Muscle layer of colon (tissue), 2 donors: ENCODE measurements around the gene HDDC2.

Experiments used
- H3K27ac ChIP-seq: one replicate; pipeline ENCODE4 v1.7.0; 2013; ENCODE audit warnings: low read depth, mild to moderate bottlenecking, low read length, moderate library complexity
- H3K27me3 ChIP-seq, 2 donors: one replicate each; pipeline ENCODE4 v1.7.0; 2013; ENCODE audit warnings: low read length in 2 of 2, mild to moderate bottlenecking in 2 of 2; ENCODE audit not compliant: insufficient read depth in 2 of 2, control insufficient read depth in 1 of 2
- H3K36me3 ChIP-seq: one replicate; pipeline ENCODE4 v1.7.0; 2013; ENCODE audit warnings: mild to moderate bottlenecking, low read length; ENCODE audit not compliant: insufficient read depth
- H3K4me1 ChIP-seq: one replicate; pipeline ENCODE4 v1.7.0; 2013; ENCODE audit warnings: mild to moderate bottlenecking, low read length; ENCODE audit not compliant: insufficient read depth
- H3K4me3 ChIP-seq, 2 donors: one replicate each; pipeline ENCODE4 v1.7.0; 2013; ENCODE audit warnings: low read length in 2 of 2, low read depth in 1 of 2, mild to moderate bottlenecking in 1 of 2, moderate library complexity in 1 of 2
- H3K9ac ChIP-seq: one replicate; pipeline ENCODE4 v1.7.0; 2013; ENCODE audit warnings: low read length
- H3K9me3 ChIP-seq: one replicate; pipeline ENCODE4 v1.7.0; 2013; ENCODE audit warnings: mild to moderate bottlenecking, low read length
- donor health status: abdominal sarcoma.
- donor health status: Adenocarcinoma of cecum.

Gene HDDC2

GRCh38 chr6:125304970-125305660 is 3.3 kb upstream of the HDDC2 start:
- Histone ChIP-seq H3K4me3 (no peak overlapping the region), H3K9me3 (no peaks in the 10 kb centered on the region), H3K27ac (no peak overlapping the region), H3K36me3 (no peaks in the 10 kb centered on the region), H3K9ac (no peak overlapping the region), H3K4me1 (peaks cover 9% of the 10 kb centered on the region), H3K27me3 (no peaks in the 10 kb centered on the region)

GRCh38 chr6:125303512-125303854 is 1.7 kb upstream of the HDDC2 start:
- Histone ChIP-seq H3K36me3 (peaks cover 2% of the 10 kb centered on the region), H3K4me3 (no peak overlapping the region), H3K9me3 (no peaks in the 10 kb centered on the region), H3K27ac (no peak overlapping the region), H3K4me1 (peaks cover 14% of the 10 kb centered on the region), H3K9ac (no peak overlapping the region), H3K27me3 (no peaks in the 10 kb centered on the region)

GRCh38 chr6:125302840-125303511 is 1.2 kb upstream of the HDDC2 start:
- H3K4me1 ChIP-seq, result peaks cover 14% of the 10 kb centered on the region
- H3K36me3 ChIP-seq, result peaks cover 6% of the 10 kb centered on the region
- H3K27me3 ChIP-seq, result no peaks in the 10 kb centered on the region
- no peak overlapping the region for H3K4me3 ChIP-seq
- H3K9me3 ChIP-seq, result no peaks in the 10 kb centered on the region
- H3K9ac ChIP-seq, result no peak overlapping the region
- H3K27ac ChIP-seq, result no peak overlapping the region

GRCh38 chr6:125300992-125301434 is 754 bp downstream of the HDDC2 start:
- peak overlapping the region; percentile 40 for H3K27ac ChIP-seq

GRCh38 chr6:125299257-125299656 is 2.5 kb downstream of the HDDC2 start:
- no peak overlapping the region for H3K9ac ChIP-seq
- no peak overlapping the region for H3K27ac ChIP-seq
- no peaks in the 10 kb centered on the region for H3K9me3 ChIP-seq
- H3K4me3 ChIP-seq, result no peak overlapping the region
- peaks cover 25% of the 10 kb centered on the region for H3K36me3 ChIP-seq
- H3K4me1 ChIP-seq, result peaks cover 19% of the 10 kb centered on the region
- H3K27me3 ChIP-seq, result no peaks in the 10 kb centered on the region

More at GRCh38 chr6:125300992-125301434, 754 bp downstream of the HDDC2 start:
- Histone ChIP-seq H3K36me3 (peaks cover 19% of the 10 kb centered on the region), H3K9me3 (no peaks in the 10 kb centered on the region), H3K4me3 (peak overlapping the region; percentile 50 to 83), H3K27me3 (no peaks in the 10 kb centered on the region), H3K9ac (peak overlapping the region; percentile 68), H3K4me1 (peaks cover 14% of the 10 kb centered on the region)

GRCh38 chr6:125296471-125296870 is 5.3 kb downstream of the HDDC2 start:
- peaks cover 19% of the 10 kb centered on the region for H3K4me1 ChIP-seq
- no peak overlapping the region for H3K4me3 ChIP-seq
- H3K27me3 ChIP-seq, result no peaks in the 10 kb centered on the region
- no peak overlapping the region for H3K27ac ChIP-seq
- no peak overlapping the region for H3K9ac ChIP-seq
- no peaks in the 10 kb centered on the region for H3K9me3 ChIP-seq
- peaks cover 35% of the 10 kb centered on the region for H3K36me3 ChIP-seq

- Histone ChIP-seq H3K9me3 (no peaks in the 10 kb centered on the region), H3K27ac (no peak overlapping the region), H3K4me3 (no peak overlapping the region), H3K36me3 (peaks cover 39% of the 10 kb centered on the region), H3K27me3 (no peaks in the 10 kb centered on the region), H3K9ac (no peak overlapping the region), H3K4me1 (peaks cover 8% of the 10 kb centered on the region)
Measured at GRCh38 chr6:125294925-125295324, 6.8 kb downstream of the HDDC2 start.

GRCh38 chr6:125294036-125294435 is 7.7 kb downstream of the HDDC2 start:
- Histone ChIP-seq H3K4me3 (no peak overlapping the region), H3K4me1 (peaks cover 4% of the 10 kb centered on the region), H3K9ac (no peak overlapping the region), H3K36me3 (peaks cover 39% of the 10 kb centered on the region), H3K27ac (no peak overlapping the region), H3K9me3 (no peaks in the 10 kb centered on the region), H3K27me3 (no peaks in the 10 kb centered on the region)

GRCh38 chr6:125293587-125293986 is 8.2 kb downstream of the HDDC2 start:
- H3K4me3 ChIP-seq, result no peak overlapping the region
- H3K27me3 ChIP-seq, result no peaks in the 10 kb centered on the region
- no peaks in the 10 kb centered on the region for H3K9me3 ChIP-seq
- H3K27ac ChIP-seq, result no peak overlapping the region
- no peak overlapping the region for H3K9ac ChIP-seq
- peaks cover 38% of the 10 kb centered on the region for H3K36me3 ChIP-seq
- peaks cover 4% of the 10 kb centered on the region for H3K4me1 ChIP-seq

GRCh38 chr6:125287718-125288117 is 14.0 kb downstream of the HDDC2 start:
- no peak overlapping the region for H3K9ac ChIP-seq
- no peaks in the 10 kb centered on the region for H3K9me3 ChIP-seq
- no peak overlapping the region for H3K4me3 ChIP-seq
- H3K27ac ChIP-seq, result no peak overlapping the region
- H3K27me3 ChIP-seq, result no peaks in the 10 kb centered on the region
- no peaks in the 10 kb centered on the region for H3K4me1 ChIP-seq
- H3K36me3 ChIP-seq, result peaks cover 27% of the 10 kb centered on the region

GRCh38 chr6:125285936-125286335 is 15.8 kb downstream of the HDDC2 start:
- H3K4me1 ChIP-seq, result no peaks in the 10 kb centered on the region
- no peak overlapping the region for H3K4me3 ChIP-seq
- H3K36me3 ChIP-seq, result peaks cover 13% of the 10 kb centered on the region
- no peak overlapping the region for H3K9ac ChIP-seq
- no peak overlapping the region for H3K27ac ChIP-seq
- no peaks in the 10 kb centered on the region for H3K9me3 ChIP-seq
- no peaks in the 10 kb centered on the region for H3K27me3 ChIP-seq

GRCh38 chr6:125285353-125285752 is 16.4 kb downstream of the HDDC2 start:
- Histone ChIP-seq H3K9ac (no peak overlapping the region), H3K36me3 (peaks cover 13% of the 10 kb centered on the region), H3K27me3 (no peaks in the 10 kb centered on the region), H3K9me3 (no peaks in the 10 kb centered on the region), H3K4me3 (no peak overlapping the region), H3K4me1 (no peaks in the 10 kb centered on the region), H3K27ac (no peak overlapping the region)
